ENCODE results near the gene PIK3R1. TPM values are rescaled to one million over a fixed set of nuclear protein-coding genes. Genes with fewer than 3 reads are reported as not detected.

PIK3R1 gene
- total RNA-seq, 1 donor from 2014 or later, result 89.3 TPM

GRCh38 chr5:68251804-68252522, 36.4 kb downstream of the PIK3R1 start:
- Histone ChIP-seq H3K27ac (peak overlapping the region; percentile 66 to 77), H3K4me3 (peak overlapping the region; percentile 1 to 37), H3K9me3 (no peaks in the 10 kb centered on the region), H3K4me1 (peaks cover 15 to 75% of the 10 kb centered on the region in 2 donors), H3K27me3 (no peaks in the 10 kb centered on the region), H3K36me3 (no peaks in the 10 kb centered on the region)
- peak in 1 of 2 donors; percentile 72 for DNase-seq (ENCODE audit: low spot score in 2 of 2)
- intact Hi-C loops (cut with DNase I), result loop anchor here (1.0 to 10.0 kb wide), 5 partner anchors 35 to 1006 kb away; no protein-coding TSS in a partner anchor
- TF ChIP-seq CTCF (IDR thresholded peaks at IDR 0.05), result no peak

- peak; percentile 69 to 84 (median 70) for TF ChIP-seq CTCF (IDR thresholded peaks at IDR 0.05)
- DNase-seq (ENCODE audit: low spot score in 2 of 2), result peak in 1 of 2 donors; percentile 77
- Histone ChIP-seq H3K4me1 (peaks cover 15 to 85% of the 10 kb centered on the region in 2 donors), H3K4me3 (peak overlapping the region; percentile 17 to 37), H3K27ac (peak overlapping the region; percentile 66 to 77), H3K27me3 (no peaks in the 10 kb centered on the region), H3K9me3 (no peaks in the 10 kb centered on the region), H3K36me3 (no peaks in the 10 kb centered on the region)
- intact Hi-C loops (cut with DNase I), result loop anchor here (1.0 to 10.0 kb wide), 5 partner anchors 36 to 1007 kb away; no protein-coding TSS in a partner anchor
Measured at GRCh38 chr5:68252673-68253623, 37.4 kb downstream of the PIK3R1 start.

GRCh38 chr5:68253624-68254585, 38.3 kb downstream of the PIK3R1 start:
- intact Hi-C loops (cut with DNase I), result loop anchor here (5.0 to 10.0 kb wide), 3 partner anchors 227 to 952 kb away; no protein-coding TSS in a partner anchor
- Histone ChIP-seq H3K4me3 (peak overlapping the region in 1 of 2 donors; percentile 37), H3K9me3 (no peaks in the 10 kb centered on the region), H3K27ac (peak overlapping the region; percentile 66 to 77), H3K36me3 (no peaks in the 10 kb centered on the region), H3K4me1 (peaks cover 15 to 92% of the 10 kb centered on the region in 2 donors), H3K27me3 (no peaks in the 10 kb centered on the region)
- DNase-seq (ENCODE audit: low spot score in 2 of 2), result no peak
- TF ChIP-seq CTCF (IDR thresholded peaks at IDR 0.05), result no peak

GRCh38 chr5:68254810-68255209, 39.3 kb downstream of the PIK3R1 start:
- intact Hi-C loops (cut with DNase I), result loop anchor here (5.0 to 10.0 kb wide), 3 partner anchors 228 to 953 kb away; no protein-coding TSS in a partner anchor
- Histone ChIP-seq H3K4me1 (peaks cover 15 to 91% of the 10 kb centered on the region in 2 donors), H3K4me3 (no peak overlapping the region), H3K9me3 (no peaks in the 10 kb centered on the region), H3K27ac (peak overlapping the region; percentile 66 to 77), H3K27me3 (no peaks in the 10 kb centered on the region), H3K36me3 (no peaks in the 10 kb centered on the region)
- no peak for TF ChIP-seq CTCF (IDR thresholded peaks at IDR 0.05)
- no peak for DNase-seq (ENCODE audit: low spot score in 2 of 2)

All from ascending aorta (tissue), 2 donors.